Measurements from ENCODE around the gene GNL3L. TPM values are rescaled to one million over a fixed set of nuclear protein-coding genes. Genes with fewer than 3 reads are reported as not detected.
A peak's percentile ranks its signal among the peaks of the same experiment; 100 is the strongest.

The GNL3L gene
- total and polyA plus RNA-seq, 3 experiments from 2014 or later: 56.1 to 92.8 (median 92.1) TPM

DNA sequence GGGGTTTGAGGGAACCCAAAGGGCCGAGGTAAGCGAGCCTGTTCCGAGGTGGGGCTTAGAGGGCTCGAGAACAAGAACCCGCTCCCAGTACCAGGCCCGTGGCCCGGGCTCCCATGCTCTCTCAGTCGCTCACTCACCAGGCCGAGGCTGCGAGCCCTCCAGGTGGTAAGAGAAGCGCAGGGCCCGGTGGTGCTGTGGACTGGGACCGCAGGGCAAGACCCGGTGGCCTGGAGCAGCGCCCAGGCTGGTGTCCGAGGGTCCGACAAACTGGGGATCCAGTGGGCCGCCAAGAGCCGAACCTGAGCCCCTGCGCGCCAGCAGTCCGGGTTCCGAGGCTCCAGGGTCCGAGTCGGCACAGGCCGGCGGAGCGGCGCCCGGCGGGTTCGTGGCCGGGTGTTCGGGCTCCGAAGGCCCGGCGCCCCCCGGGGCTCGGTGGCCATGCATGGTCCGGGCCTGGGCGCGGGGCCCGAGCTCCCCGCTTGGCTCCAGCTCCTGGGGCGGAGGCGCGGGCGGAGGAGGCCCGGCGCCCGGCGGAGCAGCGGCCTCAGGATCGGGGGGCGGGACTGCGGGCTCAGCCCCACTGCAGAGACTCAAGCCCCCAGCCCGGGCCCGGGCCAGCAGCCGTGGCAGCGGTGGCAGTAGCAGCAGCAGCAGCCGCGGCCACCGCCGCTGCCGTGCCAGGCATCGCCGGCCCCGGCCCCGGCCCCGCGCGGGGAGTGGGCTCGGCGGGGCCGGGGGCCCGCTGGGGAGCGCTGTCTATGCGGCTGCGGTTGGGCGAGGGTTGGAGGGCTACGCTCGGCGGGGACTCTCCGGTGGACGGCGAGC is 34.8 kb upstream of the GNL3L start:
- Mint-ChIP-seq H3K27ac (no peak overlapping the region), H3K9me3 (peaks cover 0 to 3% (median 0%) of the 10 kb centered on the region in 5 donors), H3K4me1 (peaks cover 0 to 6% (median 4%) of the 10 kb centered on the region in 3 donors), H3K27me3 (peaks cover 27% of the 10 kb centered on the region in 2 donors), H3K36me3 (peaks cover 0 to 1% (median 0%) of the 10 kb centered on the region in 3 donors), H3K4me3 (peak overlapping the region in 5 of 7 donors; percentile 21 to 81 (median 58))
- no peaks in the 10 kb centered on the region for H3K27me3 ChIP-seq (ENCODE audit: insufficient read depth, low read length, poor library complexity, severe bottlenecking)
- no peaks in the 10 kb centered on the region for H3K9me3 ChIP-seq (ENCODE audit: low read length)
- POLR2A ChIA-PET: no interaction called here
- H3K4me3 ChIP-seq (ENCODE audit: low read length): no peak overlapping the region
- DNase-seq: no peak
- CTCF ChIA-PET: no interaction called here
- no peaks in the 10 kb centered on the region for H3K4me1 ChIP-seq (ENCODE audit: insufficient read depth, low read length)
- no peaks in the 10 kb centered on the region for H3K36me3 ChIP-seq (ENCODE audit: insufficient read depth, low read length)
- no peak overlapping the region for H3K27ac ChIP-seq (ENCODE audit: low read depth, low read length)

DNA sequence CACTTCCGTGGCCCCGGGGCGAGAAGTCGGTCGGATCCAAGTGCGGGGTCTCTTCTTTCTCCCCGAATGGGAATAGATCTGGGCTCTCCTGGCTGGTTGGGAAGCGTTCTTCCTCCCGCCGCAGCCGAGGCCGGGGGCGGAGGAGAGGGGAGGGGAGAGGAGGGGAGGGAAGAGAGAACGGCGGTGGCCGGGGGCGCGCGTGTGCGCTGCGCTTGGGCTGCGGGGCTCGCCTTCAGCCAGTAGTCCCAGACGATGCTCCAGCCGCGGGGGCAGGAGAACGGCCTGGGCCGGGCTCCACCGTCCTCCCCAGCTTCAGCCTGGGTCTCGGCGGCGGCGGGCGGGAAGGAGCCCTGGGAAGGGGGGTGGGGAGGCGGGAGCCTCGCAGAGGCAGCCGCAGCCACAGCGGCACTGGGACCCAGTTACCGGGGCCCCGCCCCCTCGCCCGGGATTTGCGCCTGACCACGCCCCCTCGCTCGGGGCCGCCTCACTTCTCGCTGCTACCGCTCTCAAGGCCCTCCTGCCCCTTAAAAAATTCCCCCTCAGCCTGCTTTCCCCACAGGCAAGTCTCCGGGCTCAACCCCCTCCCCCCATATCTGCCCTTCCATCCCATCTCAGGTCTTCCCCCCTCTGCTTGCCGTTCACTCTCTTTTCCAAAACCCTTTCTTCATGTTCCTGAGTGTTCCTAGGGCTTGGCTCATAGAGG is 34.1 kb upstream of the GNL3L start, which contains the start of gene FGD1:
Gene FGD1 (minus strand): TSS at position 421 of the 703 bp plus-strand sequence. CDS start 802 bp downstream, outside the sequence.
- Mint-ChIP-seq H3K4me3 (peak within 1 kb of the TSS; percentile 39 to 88 (median 58)), H3K4me1 (peaks cover 0 to 6% (median 4%) of the 10 kb centered on the region in 3 donors), H3K27me3 (peaks cover 27% of the 10 kb centered on the region in 2 donors), H3K27ac (peak within 1 kb of the TSS in 1 of 8 donors; percentile 0), H3K36me3 (peaks cover 0 to 1% (median 0%) of the 10 kb centered on the region in 3 donors), H3K9me3 (peaks cover 0 to 3% (median 0%) of the 10 kb centered on the region in 5 donors)
- Histone ChIP-seq H3K27me3 (ENCODE audit: insufficient read depth, low read length, poor library complexity, severe bottlenecking) (no peaks in the 10 kb centered on the region), H3K4me1 (ENCODE audit: insufficient read depth, low read length) (no peaks in the 10 kb centered on the region), H3K4me3 (ENCODE audit: low read length) (no peak within 1 kb of the TSS), H3K9me3 (ENCODE audit: low read length) (no peaks in the 10 kb centered on the region), H3K36me3 (ENCODE audit: insufficient read depth, low read length) (no peaks in the 10 kb centered on the region), H3K27ac (ENCODE audit: low read depth, low read length) (no peak within 1 kb of the TSS)
- POLR2A ChIA-PET: no interaction called here
- peak in 3 of 5 donors; percentile 2 to 6 (median 6) for DNase-seq
- CTCF ChIA-PET: no interaction called here

DNA sequence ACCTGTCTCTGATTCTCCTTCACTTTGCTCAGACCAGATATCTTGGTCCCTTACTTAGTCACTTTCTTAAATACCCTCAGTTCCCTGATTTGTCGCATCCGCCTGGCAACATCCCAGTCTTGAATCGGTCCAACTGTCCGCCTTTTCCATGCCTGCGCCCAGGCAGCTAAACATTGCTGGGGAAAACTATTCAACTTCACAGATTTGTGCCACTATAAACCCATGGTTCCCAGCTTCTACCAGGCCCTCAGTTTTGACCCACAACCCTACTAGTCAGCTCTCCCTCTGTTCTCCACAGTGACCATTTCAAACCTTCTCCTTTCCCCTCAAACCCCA is 33.5 kb upstream of the GNL3L start:
- Histone ChIP-seq H3K36me3 (ENCODE audit: insufficient read depth, low read length) (no peaks in the 10 kb centered on the region), H3K4me3 (ENCODE audit: low read length) (no peak overlapping the region), H3K27me3 (ENCODE audit: insufficient read depth, low read length, poor library complexity, severe bottlenecking) (no peaks in the 10 kb centered on the region), H3K27ac (ENCODE audit: low read depth, low read length) (no peak overlapping the region), H3K9me3 (ENCODE audit: low read length) (no peaks in the 10 kb centered on the region), H3K4me1 (ENCODE audit: insufficient read depth, low read length) (no peaks in the 10 kb centered on the region)
- peaks cover 27% of the 10 kb centered on the region in 2 donors for H3K27me3 Mint-ChIP-seq
- peaks cover 0 to 3% (median 0%) of the 10 kb centered on the region in 5 donors for H3K9me3 Mint-ChIP-seq
- H3K4me3 Mint-ChIP-seq: peak overlapping the region; percentile 37 to 88 (median 58)
- no peak for DNase-seq
- ChIA-PET POLR2A (no interaction called here), CTCF (interaction anchor here (1.7 kb wide), 1 partner anchor 143 kb away, joined by 4 read pairs; no protein-coding TSS in a partner anchor)
- peaks cover 0 to 6% (median 4%) of the 10 kb centered on the region in 3 donors for H3K4me1 Mint-ChIP-seq
- peaks cover 0 to 1% (median 0%) of the 10 kb centered on the region in 3 donors for H3K36me3 Mint-ChIP-seq
- no peak overlapping the region for H3K27ac Mint-ChIP-seq

DNA sequence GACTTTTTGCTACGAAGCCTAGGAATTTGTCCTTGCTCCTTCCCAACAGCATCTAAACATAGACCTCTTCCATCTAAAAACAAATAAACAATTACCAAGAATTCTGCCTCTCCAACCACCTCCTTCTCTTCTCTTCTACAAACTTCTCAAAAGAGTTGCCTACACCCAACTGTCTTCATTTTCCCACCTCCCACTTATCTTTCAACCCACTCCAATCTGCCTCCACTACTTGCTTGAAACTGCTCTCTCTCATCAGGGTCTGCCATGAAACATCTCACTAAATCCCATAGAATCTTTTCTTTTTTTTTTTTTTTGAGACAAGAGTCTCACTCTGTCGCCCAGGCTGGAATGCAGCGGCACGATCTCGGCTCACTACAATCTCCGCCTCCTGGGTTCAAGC is 33.1 kb upstream of the GNL3L start:
- no peaks in the 10 kb centered on the region for H3K9me3 ChIP-seq (ENCODE audit: low read length)
- H3K27me3 ChIP-seq (ENCODE audit: insufficient read depth, low read length, poor library complexity, severe bottlenecking): no peaks in the 10 kb centered on the region
- Mint-ChIP-seq H3K36me3 (peaks cover 0 to 1% (median 0%) of the 10 kb centered on the region in 3 donors), H3K27me3 (peaks cover 23 to 27% of the 10 kb centered on the region in 2 donors), H3K4me3 (peak overlapping the region in 6 of 7 donors; percentile 46 to 75 (median 60)), H3K4me1 (peaks cover 0 to 6% (median 4%) of the 10 kb centered on the region in 3 donors), H3K27ac (peak overlapping the region in 1 of 8 donors; percentile 0), H3K9me3 (peaks cover 0 to 3% (median 0%) of the 10 kb centered on the region in 5 donors)
- H3K4me1 ChIP-seq (ENCODE audit: insufficient read depth, low read length): no peaks in the 10 kb centered on the region
- H3K36me3 ChIP-seq (ENCODE audit: insufficient read depth, low read length): no peaks in the 10 kb centered on the region
- ChIA-PET POLR2A (no interaction called here), CTCF (interaction anchor here (1.7 kb wide), 1 partner anchor 143 kb away, joined by 4 read pairs; no protein-coding TSS in a partner anchor)
- no peak overlapping the region for H3K27ac ChIP-seq (ENCODE audit: low read depth, low read length)
- no peak overlapping the region for H3K4me3 ChIP-seq (ENCODE audit: low read length)
- DNase-seq: no peak

DNA sequence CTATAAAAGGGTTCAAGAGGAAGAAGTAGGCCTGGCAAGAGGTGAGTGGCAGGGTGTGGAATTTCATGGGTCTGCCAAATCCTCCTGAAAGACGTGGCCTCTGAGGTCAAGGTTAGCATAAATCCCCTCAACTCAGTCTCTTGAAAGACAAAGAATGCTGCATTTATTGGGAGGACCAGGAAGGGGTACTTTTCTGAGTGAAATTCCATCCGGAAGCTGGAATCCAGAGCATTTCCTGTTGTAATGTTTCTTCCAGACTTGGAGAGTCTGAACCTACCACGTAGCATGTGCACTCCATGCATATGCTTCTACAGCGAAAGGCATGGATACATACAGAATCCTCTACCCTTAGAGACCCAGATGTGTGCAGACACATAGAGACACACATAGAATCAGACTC is 20.6 kb upstream of the GNL3L start:
- H3K4me3 Mint-ChIP-seq: no peak overlapping the region
- H3K27ac Mint-ChIP-seq: no peak overlapping the region

DNA sequence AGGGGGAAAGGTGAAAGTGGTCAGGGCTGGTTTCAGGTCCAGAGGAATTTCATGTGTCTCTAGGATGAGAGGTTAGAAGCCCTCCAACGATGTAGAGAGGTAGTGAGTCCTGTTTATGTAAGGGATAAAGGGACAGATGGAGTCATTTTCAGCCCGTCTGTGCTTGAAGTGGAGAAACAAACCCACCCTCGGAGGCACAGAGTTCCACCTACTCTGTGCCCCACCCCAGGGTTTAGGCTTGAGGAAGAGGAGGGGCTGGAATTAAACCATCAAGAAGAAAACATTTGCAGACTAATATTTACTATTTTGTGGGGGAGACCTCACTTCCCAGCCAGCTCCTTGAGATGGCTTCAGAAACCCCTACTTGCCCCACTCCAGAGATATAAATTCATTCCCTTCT is 868 bp upstream of the GNL3L start:
- Mint-ChIP-seq H3K36me3 (peaks cover 0 to 24% (median 0%) of the 10 kb centered on the region in 3 donors), H3K9me3 (peaks cover 0 to 2% (median 0%) of the 10 kb centered on the region in 5 donors), H3K4me1 (peaks cover 31 to 34% (median 32%) of the 10 kb centered on the region in 3 donors), H3K4me3 (peak overlapping the region; percentile 89 to 98 (median 96)), H3K27me3 (peaks cover 0 to 4% of the 10 kb centered on the region in 2 donors), H3K27ac (peak overlapping the region; percentile 17 to 99 (median 93))
- H3K27ac ChIP-seq (ENCODE audit: low read depth, low read length): peak overlapping the region; percentile 67
- CTCF ChIA-PET: interaction anchor here (1.9 kb wide), 1 partner anchor 111 kb away, joined by 10 read pairs; no protein-coding TSS in a partner anchor
- H3K27me3 ChIP-seq (ENCODE audit: insufficient read depth, low read length, poor library complexity, severe bottlenecking): no peaks in the 10 kb centered on the region
- DNase-seq: no peak
- H3K4me3 ChIP-seq (ENCODE audit: low read length): peak overlapping the region; percentile 69
- peaks cover 3% of the 10 kb centered on the region for H3K9me3 ChIP-seq (ENCODE audit: low read length)
- H3K4me1 ChIP-seq (ENCODE audit: insufficient read depth, low read length): peaks cover 18% of the 10 kb centered on the region
- no peaks in the 10 kb centered on the region for H3K36me3 ChIP-seq (ENCODE audit: insufficient read depth, low read length)
- POLR2A ChIA-PET: interaction anchor here (1.5 to 3.0 kb wide), 2 partner anchors 110 to 471 kb away, joined by 3 to 33 read pairs; partner anchors contain the start of gene APEX2

More for the DNA sequence above, 20.6 kb upstream of the GNL3L start:
- peaks cover 10% of the 10 kb centered on the region in 2 donors for H3K27me3 Mint-ChIP-seq
- H3K4me3 ChIP-seq (ENCODE audit: low read length): no peak overlapping the region
- H3K9me3 ChIP-seq (ENCODE audit: low read length): no peaks in the 10 kb centered on the region
- H3K27me3 ChIP-seq (ENCODE audit: insufficient read depth, low read length, poor library complexity, severe bottlenecking): no peaks in the 10 kb centered on the region
- no peaks in the 10 kb centered on the region for H3K36me3 Mint-ChIP-seq
- no peaks in the 10 kb centered on the region for H3K4me1 ChIP-seq (ENCODE audit: insufficient read depth, low read length)
- no peaks in the 10 kb centered on the region for H3K4me1 Mint-ChIP-seq
- H3K36me3 ChIP-seq (ENCODE audit: insufficient read depth, low read length): no peaks in the 10 kb centered on the region
- ChIA-PET POLR2A (no interaction called here), CTCF (no interaction called here)
- no peak overlapping the region for H3K27ac ChIP-seq (ENCODE audit: low read depth, low read length)
- H3K9me3 Mint-ChIP-seq: peaks cover 0 to 2% (median 0%) of the 10 kb centered on the region in 5 donors
- DNase-seq: no peak

DNA sequence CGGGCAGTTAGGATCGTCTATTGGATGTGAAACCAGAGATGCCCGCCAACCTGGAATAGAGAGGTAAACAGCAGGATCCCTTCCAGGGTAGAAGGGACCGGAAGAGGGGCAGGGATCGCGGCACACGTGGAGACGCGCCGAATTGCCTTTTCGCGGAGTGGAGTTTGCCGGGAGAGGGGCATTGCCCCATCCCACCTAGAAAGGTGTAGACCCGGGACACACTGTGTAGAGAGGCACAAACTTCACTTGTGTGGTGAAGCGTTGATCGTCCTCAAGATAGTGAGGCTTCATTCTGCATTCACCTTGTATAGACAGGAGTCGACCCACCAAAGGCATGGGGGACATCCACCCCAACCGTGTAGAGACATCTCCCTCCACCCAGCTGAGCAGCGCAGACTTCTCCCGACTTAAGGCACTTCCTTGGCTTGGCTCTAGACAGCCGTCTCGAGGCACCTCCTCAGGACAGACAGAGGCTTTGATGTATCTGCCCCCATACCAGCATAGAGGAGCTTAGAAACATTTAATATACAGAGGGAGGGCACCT is 410 bp downstream of the GNL3L start:
- Mint-ChIP-seq H3K4me1 (peaks cover 39 to 41% (median 40%) of the 10 kb centered on the region in 3 donors), H3K4me3 (peak overlapping the region; percentile 92 to 98 (median 96)), H3K9me3 (peaks cover 0 to 2% (median 0%) of the 10 kb centered on the region in 5 donors), H3K27ac (peak overlapping the region; percentile 90 to 98 (median 95)), H3K36me3 (peaks cover 0 to 31% (median 0%) of the 10 kb centered on the region in 3 donors), H3K27me3 (peaks cover 0 to 4% of the 10 kb centered on the region in 2 donors)
- CTCF ChIA-PET: interaction anchor here (1.9 kb wide), 1 partner anchor 109 kb away, joined by 10 read pairs; no protein-coding TSS in a partner anchor
- Histone ChIP-seq H3K27ac (ENCODE audit: low read depth, low read length) (peak overlapping the region; percentile 86), H3K27me3 (ENCODE audit: insufficient read depth, low read length, poor library complexity, severe bottlenecking) (no peaks in the 10 kb centered on the region), H3K4me3 (ENCODE audit: low read length) (peak overlapping the region; percentile 81), H3K9me3 (ENCODE audit: low read length) (peaks cover 3% of the 10 kb centered on the region), H3K4me1 (ENCODE audit: insufficient read depth, low read length) (peaks cover 18% of the 10 kb centered on the region), H3K36me3 (ENCODE audit: insufficient read depth, low read length) (no peaks in the 10 kb centered on the region)
- DNase-seq: peak in 1 of 5 donors; percentile 2
- POLR2A ChIA-PET: interaction anchor here (0.6 to 3.0 kb wide), 5 partner anchors 16 to 486 kb away, joined by 3 to 33 read pairs (median 3); partner anchors contain the start of genes APEX2 and PHF8
